GM10266 (cell line): ENCODE results near the gene MAST2.
"Not testable (repeated sequence)": the region's sequence is repeated elsewhere in the genome, so short reads cannot be mapped to it uniquely, and the experiment has no call there.

Experiments used
- DNase-seq: peaks from one replicate; pipeline ENCODE4 v3.0.0; 2012; ENCODE audit errors: extremely low spot score
- TF ChIP-seq, protein P1 (sequence below): IDR thresholded peaks from 2 replicates; pipeline ENCODE4 v1.5.1; 2012; ENCODE audit warnings: mild to moderate bottlenecking, low read depth; ENCODE audit not compliant: control insufficient read depth, insufficient read depth; ENCODE audit errors: missing control alignments

The MAST2 gene

DNA sequence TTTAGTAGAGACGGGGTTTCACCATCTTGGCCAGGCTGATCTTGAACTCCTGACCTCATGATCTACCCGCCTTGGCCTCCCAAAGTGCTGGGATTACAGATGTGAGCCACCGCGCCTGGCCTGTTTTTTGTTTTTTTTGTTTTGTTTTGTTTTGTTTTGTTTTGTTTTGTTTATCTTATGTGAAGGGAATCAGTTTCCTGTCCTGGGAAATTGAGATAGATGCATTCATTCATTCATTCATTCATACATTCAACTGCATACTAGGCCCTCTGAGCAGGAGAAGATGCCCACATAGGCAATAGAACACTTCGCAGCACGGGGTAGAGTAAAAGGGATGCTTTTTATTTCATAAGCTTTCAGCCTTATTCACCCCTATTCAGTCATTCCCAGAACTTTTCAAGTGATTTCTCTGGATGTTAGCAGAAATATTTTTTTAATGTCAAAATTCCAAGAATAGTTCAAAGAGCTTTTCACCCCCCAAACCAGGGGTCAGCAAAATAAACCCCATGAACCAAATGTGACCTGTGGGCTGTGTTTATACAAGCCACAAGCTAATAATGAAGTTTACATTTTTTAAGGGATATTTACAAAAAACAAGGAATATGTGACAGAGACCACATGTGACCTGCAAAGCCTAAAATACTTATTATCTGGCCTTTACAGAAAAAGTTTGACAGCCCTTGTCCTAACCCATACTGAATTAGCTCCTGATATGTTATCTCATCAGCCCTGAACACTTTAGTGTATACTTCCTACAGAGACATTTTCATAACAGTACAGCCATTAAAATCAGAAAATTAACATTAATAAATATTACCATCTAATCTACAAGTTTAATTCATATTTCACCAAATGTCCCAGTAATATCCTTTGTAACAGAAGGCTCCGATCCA lies 127.1 kb downstream of the MAST2 start:
- DNase-seq: no peak
- TF ChIP-seq, protein P1, sequence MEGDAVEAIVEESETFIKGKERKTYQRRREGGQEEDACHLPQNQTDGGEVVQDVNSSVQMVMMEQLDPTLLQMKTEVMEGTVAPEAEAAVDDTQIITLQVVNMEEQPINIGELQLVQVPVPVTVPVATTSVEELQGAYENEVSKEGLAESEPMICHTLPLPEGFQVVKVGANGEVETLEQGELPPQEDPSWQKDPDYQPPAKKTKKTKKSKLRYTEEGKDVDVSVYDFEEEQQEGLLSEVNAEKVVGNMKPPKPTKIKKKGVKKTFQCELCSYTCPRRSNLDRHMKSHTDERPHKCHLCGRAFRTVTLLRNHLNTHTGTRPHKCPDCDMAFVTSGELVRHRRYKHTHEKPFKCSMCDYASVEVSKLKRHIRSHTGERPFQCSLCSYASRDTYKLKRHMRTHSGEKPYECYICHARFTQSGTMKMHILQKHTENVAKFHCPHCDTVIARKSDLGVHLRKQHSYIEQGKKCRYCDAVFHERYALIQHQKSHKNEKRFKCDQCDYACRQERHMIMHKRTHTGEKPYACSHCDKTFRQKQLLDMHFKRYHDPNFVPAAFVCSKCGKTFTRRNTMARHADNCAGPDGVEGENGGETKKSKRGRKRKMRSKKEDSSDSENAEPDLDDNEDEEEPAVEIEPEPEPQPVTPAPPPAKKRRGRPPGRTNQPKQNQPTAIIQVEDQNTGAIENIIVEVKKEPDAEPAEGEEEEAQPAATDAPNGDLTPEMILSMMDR: no peak

DNA sequence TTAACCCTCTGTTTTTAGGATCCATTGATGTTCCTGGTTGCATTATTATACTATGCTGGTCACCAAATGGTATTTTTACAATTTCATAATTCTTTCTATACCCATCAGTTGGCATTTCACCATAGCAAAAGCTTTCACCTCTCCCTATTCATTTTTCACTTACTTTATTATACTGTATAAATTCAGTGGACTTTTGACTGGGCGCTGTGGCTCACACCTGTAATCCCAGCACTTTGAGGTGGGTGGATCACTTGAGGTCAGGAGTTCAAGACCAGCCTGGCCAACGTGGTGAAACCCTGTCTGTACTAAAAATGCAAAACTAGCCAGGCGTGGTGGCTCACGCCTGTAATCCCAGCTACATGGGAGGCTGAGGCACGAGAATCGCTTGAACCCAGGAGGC lies 128.8 kb downstream of the MAST2 start:
- DNase-seq: not testable (repeated sequence)

DNA sequence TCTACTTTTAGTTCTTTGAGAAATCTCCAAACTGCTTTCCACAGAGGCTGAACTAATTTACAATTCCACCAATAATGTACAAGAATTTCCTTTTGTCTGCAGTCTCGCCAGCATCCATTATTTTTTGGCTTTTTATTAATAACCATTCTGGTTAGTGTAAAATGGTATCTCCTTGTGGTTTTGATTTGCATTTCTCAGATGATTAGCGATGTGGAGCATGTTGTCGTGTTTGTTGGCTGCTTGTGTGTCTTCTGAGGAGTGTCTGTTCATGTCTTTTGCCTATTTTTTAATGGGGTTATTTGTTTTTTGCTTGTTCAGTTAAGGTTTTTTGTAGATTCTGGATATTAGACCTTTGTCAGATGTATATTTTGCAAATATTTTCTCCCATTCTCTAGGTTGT lies 131.5 kb downstream of the MAST2 start:
- DNase-seq: no peak
- TF ChIP-seq, protein P1: no peak

DNA sequence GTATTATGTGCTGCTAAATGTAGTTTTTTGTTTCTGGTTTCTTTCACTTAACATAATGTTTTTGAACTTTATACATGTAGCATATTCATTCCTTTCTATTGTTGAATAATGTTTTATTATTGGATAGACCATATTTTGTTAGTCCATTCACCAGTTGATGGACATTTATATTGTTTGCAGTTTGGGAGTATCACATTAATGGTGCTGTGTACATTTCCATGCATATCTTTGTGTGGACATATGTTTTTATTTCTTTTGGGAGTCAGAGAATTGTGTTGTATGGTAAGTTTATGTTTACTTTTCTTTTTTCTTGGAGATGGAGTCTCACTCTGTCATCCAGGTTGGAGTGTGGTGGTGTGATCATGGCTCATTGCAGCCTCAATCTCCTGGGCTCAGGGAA lies 134.6 kb downstream of the MAST2 start:
- TF ChIP-seq, protein P1: no peak
- DNase-seq: no peak

DNA sequence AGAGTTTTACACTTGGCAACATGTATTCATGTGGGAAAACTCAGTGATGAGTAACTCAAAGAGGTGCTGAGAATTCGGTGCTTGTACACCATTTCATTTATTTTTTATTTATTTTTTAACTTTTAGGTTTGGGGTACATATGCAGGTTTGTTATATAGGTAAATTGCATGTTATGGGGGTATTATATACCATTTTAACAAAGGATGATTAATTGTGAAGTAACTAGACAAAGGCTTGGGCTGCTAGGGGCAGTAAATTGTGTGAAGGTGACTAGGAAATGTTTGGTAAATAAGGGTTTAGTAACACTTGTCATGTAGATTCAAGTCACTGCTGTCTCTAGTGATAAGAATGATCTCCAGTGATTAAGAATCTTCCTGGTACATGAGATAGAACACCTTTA lies 139.0 kb downstream of the MAST2 start:
- no peak for DNase-seq
- TF ChIP-seq, protein P1: no peak

DNA sequence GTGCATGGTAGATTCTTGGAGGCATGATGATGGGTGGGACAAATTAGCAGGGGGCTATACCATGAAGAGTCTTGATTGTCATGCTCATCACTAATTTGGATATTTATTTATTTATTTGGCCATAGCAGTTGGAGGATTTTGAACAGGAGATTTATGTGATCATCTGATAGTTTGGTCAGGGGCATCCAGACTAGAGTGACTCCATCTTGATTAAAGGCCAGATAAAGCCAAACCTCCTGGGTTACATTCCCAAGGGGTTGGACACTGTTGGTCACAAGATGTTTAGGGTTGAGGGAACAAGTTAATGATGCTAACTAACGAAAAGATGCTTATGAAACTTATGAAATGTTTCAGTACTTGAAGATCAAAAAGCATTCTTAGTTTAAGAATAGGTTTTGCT lies 139.8 kb downstream of the MAST2 start:
- TF ChIP-seq, protein P1: no peak
- DNase-seq: no peak

DNA sequence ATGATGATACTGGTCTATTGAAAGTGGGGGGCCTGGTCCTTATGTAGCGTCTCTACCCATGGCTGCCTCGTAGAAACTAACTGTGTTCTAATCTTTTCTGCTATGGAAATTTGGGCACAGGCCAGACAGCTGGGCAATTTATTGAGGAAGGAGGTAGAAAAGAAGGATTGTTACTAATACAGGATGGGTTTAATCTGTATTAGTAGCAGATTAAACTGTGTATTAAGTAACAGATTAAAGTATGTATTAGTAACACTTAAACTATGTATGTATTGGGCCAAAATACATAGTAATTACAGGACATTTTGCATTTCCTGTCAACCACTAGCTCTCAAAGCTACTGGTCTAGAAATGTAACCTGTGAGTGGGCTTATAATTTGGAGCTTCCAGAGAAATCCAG lies 142.0 kb downstream of the MAST2 start:
- no peak for DNase-seq
- TF ChIP-seq, protein P1: no peak

DNA sequence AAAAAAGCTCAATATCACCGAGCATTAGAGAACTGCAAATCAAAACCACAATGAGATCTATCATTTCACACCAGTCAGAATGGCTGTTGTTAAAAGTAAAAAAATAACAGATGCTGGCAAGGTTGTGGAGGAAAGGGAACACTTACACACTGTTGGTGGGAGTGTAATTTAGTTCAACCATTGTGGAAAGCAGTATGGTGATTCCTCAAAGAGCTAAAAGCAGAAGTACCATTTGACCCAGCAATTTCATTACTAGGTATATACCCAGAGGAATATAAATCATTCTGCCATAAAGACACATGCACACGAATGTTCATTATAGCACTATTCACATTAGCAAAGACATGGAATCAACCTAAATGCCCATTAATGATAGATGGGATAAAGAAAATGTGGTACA lies 146.1 kb downstream of the MAST2 start:
- not testable (repeated sequence) for DNase-seq
